Liver (tissue), 9 donors: ENCODE measurements around the gene ATG4C. TPM values are rescaled to one million over a fixed set of nuclear protein-coding genes. Genes with fewer than 3 reads are reported as not detected.

Source experiments
- DNase-seq: peaks from one replicate; pipeline ENCODE4 v3.0.0-alpha.2; 2017; ENCODE audit warnings: low spot score
- H3K27ac ChIP-seq, 2 donors: one replicate each; pipeline ENCODE4 v1.7.0; 2013; ENCODE audit warnings: inconsistent platforms in 2 of 2, low read length in 2 of 2, control low read depth in 1 of 2, low read depth in 1 of 2, mild to moderate bottlenecking in 1 of 2
- H3K27me3 ChIP-seq, 4 donors: one replicate each; pipeline versions ENCODE4 v1.6.1 to v1.7.0; 2013; ENCODE audit warnings: low read length in 3 of 4, inconsistent platforms in 1 of 4, mild to moderate bottlenecking in 1 of 4, moderate library complexity in 1 of 4; ENCODE audit not compliant: control insufficient read depth in 4 of 4, insufficient read depth in 4 of 4
- H3K36me3 ChIP-seq, 4 donors: one replicate each; pipeline versions ENCODE4 v1.6.1 to v1.7.0; 2013; ENCODE audit warnings: low read length in 3 of 4, mild to moderate bottlenecking in 3 of 4, low read depth in 1 of 4, moderate library complexity in 1 of 4; ENCODE audit not compliant: control insufficient read depth in 4 of 4, insufficient read depth in 3 of 4
- H3K4me1 ChIP-seq, 4 donors: one replicate each; pipeline versions ENCODE4 v1.6.1 to v1.7.0; 2013; ENCODE audit warnings: low read length in 3 of 4, mild to moderate bottlenecking in 3 of 4, moderate library complexity in 1 of 4; ENCODE audit not compliant: control insufficient read depth in 4 of 4, insufficient read depth in 4 of 4
- H3K4me3 ChIP-seq, 3 donors: one replicate each; pipeline versions ENCODE4 v1.6.1 to v1.7.0; 2013; ENCODE audit warnings: low read length in 3 of 3, control low read depth in 1 of 3, low read depth in 1 of 3, mild to moderate bottlenecking in 1 of 3
- H3K9ac ChIP-seq, 2 donors: one replicate each; pipeline ENCODE4 v1.7.0; 2013; ENCODE audit warnings: low read length in 2 of 2, mild to moderate bottlenecking in 2 of 2, moderate library complexity in 2 of 2, control low read depth in 1 of 2, low read depth in 1 of 2
- H3K9me3 ChIP-seq, 4 donors: one replicate each; pipeline versions ENCODE4 v1.6.1 to v1.7.0; 2013; ENCODE audit warnings: low read length in 3 of 4; ENCODE audit not compliant: control insufficient read depth in 4 of 4
- EGR1 ChIP-seq, 2 donors: IDR thresholded peaks; 2 replicates each; pipeline ENCODE4 v1.6.1; 2016 to 2018; ENCODE audit warnings: antibody characterized with exemption in 2 of 2, low read depth in 2 of 2
- FOXA1 ChIP-seq: IDR thresholded peaks from 2 replicates; pipeline ENCODE4 v1.6.1; 2016; ENCODE audit warnings: antibody characterized with exemption
- FOXA2 ChIP-seq: IDR thresholded peaks from 2 replicates; pipeline ENCODE4 v1.6.1; 2016; ENCODE audit warnings: antibody characterized with exemption
- GABPA ChIP-seq, 2 donors: IDR thresholded peaks in 1 of 2; conservative IDR thresholded peaks in 1 of 2; 2 replicates each; pipeline ENCODE4 v1.6.1; 2016; ENCODE audit warnings: antibody characterized with exemption in 2 of 2, mild to moderate bottlenecking in 1 of 2, moderate library complexity in 1 of 2
- HNF4A ChIP-seq, 2 donors: conservative IDR thresholded peaks; 2 replicates each; pipeline ENCODE4 v1.6.1; 2016; ENCODE audit warnings: antibody characterized with exemption in 2 of 2, mild to moderate bottlenecking in 2 of 2
- HNF4G ChIP-seq: IDR thresholded peaks from 2 replicates; pipeline ENCODE4 v1.6.1; 2016; ENCODE audit warnings: antibody characterized with exemption
- JUND ChIP-seq, 2 donors: IDR thresholded peaks; 2 replicates each; pipeline ENCODE4 v1.6.1; 2016; ENCODE audit warnings: antibody characterized with exemption in 2 of 2
- NR2F2 ChIP-seq: IDR thresholded peaks from 2 replicates; pipeline ENCODE4 v1.6.1; 2016; ENCODE audit warnings: antibody characterized with exemption
- RXRA ChIP-seq, 2 donors: IDR thresholded peaks; 2 replicates each; pipeline ENCODE4 v1.6.1; 2017 to 2018; ENCODE audit warnings: antibody characterized with exemption in 2 of 2, mild to moderate bottlenecking in 1 of 2
- SP1 ChIP-seq: IDR thresholded peaks from 2 replicates; pipeline ENCODE4 v1.6.1; 2018; ENCODE audit warnings: antibody characterized with exemption, mild to moderate bottlenecking
- TAF1 ChIP-seq: conservative IDR thresholded peaks from 2 replicates; pipeline ENCODE4 v1.6.1; 2016; ENCODE audit warnings: antibody characterized with exemption, mild to moderate bottlenecking
- YY1 ChIP-seq: IDR thresholded peaks from 2 replicates; pipeline ENCODE4 v1.6.1; 2016; ENCODE audit warnings: antibody characterized with exemption, mild to moderate bottlenecking
- WGBS: extraction: QIAGEN DNeasy Blood & Tissue Kit; methylation state at CpG from one replicate; pipeline ENCODE4 v1.1.7; 2013; 5-methylcytosine and 5-hydroxymethylcytosine counted together
- polyA plus RNA-seq, 2 donors: library from polyadenylated mRNA; stranded (reverse) in 1 of 2; unstranded in 1 of 2; fragments of 200-250 nt in 1 of 2; fragments of >200 nt in 1 of 2; fragmentation: Nextera tagmentation in 1 of 2; extraction: Ambion mirVana in 1 of 2; gene quantifications; one replicate each; pipeline versions ENCODE4 v1.2.1 to v1.2.3, GENCODE V29; 2013 to 2015
- total RNA-seq, 2 donors: library from RNA; depleted of rRNA; stranded (reverse); fragments of >200 nt; gene quantifications; one replicate each; pipeline ENCODE4 v1.2.3, GENCODE V29; 2014
- TF ChIP-seq, protein P1 (sequence below): IDR thresholded peaks from 2 replicates; pipeline ENCODE4 v1.6.1; 2016; ENCODE audit warnings: antibody characterized with exemption, mild to moderate bottlenecking
- TF ChIP-seq, protein P2 (sequence below): IDR thresholded peaks from 2 replicates; pipeline ENCODE4 v1.6.1; 2016; ENCODE audit warnings: antibody characterized with exemption
- TF ChIP-seq, protein P3 (sequence below): fragments of 150-350 bp; IDR thresholded peaks from 2 replicates; pipeline ENCODE4 v1.5.1; 2017; ENCODE audit warnings: improper control_type of control experiment, low read depth, low read length; ENCODE audit not compliant: missing input control
- TF ChIP-seq, protein P4 (sequence below): IDR thresholded peaks from 2 replicates; pipeline ENCODE4 v1.6.1; 2016; ENCODE audit warnings: antibody characterized with exemption
- TF ChIP-seq, protein P5 (sequence below): IDR thresholded peaks from 2 replicates; pipeline ENCODE4 v1.6.1; 2016; ENCODE audit warnings: antibody characterized with exemption
- donor health status: healthy.
- donor health status: healthy.
- donor health status: healthy.
- donor health status: healthy.
- donor health status: healthy.

The ATG4C gene
- total and polyA plus RNA-seq, 4 donors, result 3.8 to 8.4 (median 5.2) TPM

DNA sequence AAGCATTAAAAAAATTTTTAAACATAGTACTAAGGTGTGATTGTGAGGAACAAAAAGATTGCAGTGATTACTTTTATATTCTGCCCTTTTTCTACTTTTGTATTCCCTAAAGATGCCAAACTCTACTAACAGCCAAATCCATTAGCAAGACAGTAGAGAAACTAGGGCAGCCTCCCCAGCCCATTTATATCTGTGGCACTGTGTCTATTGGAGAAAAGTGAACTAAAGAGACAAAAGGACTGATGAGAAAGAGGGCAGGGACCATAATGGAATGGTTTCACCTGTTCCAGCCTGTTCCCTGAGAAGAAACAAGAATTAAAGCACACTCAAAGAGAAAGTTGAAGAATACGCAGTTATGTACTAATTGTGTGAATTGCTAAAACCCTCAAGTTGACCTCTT is 56.6 kb downstream of the ATG4C start:
- Histone ChIP-seq H3K9me3 (no peaks in the 10 kb centered on the region), H3K9ac (no peak overlapping the region), H3K36me3 (peaks cover 0 to 2% (median 0%) of the 10 kb centered on the region in 4 donors), H3K4me3 (no peak overlapping the region), H3K4me1 (no peaks in the 10 kb centered on the region), H3K27ac (no peak overlapping the region), H3K27me3 (no peaks in the 10 kb centered on the region)
- no peak for TF ChIP-seq HNF4G
- TF ChIP-seq JUND (IDR thresholded peaks at IDR 0.05), result no peak
- no peak for TF ChIP-seq HNF4A (conservative IDR thresholded peaks at IDR 0.05)
- TF ChIP-seq, protein P1, sequence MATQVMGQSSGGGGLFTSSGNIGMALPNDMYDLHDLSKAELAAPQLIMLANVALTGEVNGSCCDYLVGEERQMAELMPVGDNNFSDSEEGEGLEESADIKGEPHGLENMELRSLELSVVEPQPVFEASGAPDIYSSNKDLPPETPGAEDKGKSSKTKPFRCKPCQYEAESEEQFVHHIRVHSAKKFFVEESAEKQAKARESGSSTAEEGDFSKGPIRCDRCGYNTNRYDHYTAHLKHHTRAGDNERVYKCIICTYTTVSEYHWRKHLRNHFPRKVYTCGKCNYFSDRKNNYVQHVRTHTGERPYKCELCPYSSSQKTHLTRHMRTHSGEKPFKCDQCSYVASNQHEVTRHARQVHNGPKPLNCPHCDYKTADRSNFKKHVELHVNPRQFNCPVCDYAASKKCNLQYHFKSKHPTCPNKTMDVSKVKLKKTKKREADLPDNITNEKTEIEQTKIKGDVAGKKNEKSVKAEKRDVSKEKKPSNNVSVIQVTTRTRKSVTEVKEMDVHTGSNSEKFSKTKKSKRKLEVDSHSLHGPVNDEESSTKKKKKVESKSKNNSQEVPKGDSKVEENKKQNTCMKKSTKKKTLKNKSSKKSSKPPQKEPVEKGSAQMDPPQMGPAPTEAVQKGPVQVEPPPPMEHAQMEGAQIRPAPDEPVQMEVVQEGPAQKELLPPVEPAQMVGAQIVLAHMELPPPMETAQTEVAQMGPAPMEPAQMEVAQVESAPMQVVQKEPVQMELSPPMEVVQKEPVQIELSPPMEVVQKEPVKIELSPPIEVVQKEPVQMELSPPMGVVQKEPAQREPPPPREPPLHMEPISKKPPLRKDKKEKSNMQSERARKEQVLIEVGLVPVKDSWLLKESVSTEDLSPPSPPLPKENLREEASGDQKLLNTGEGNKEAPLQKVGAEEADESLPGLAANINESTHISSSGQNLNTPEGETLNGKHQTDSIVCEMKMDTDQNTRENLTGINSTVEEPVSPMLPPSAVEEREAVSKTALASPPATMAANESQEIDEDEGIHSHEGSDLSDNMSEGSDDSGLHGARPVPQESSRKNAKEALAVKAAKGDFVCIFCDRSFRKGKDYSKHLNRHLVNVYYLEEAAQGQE, result no peak
- no peak for TF ChIP-seq FOXA2
- TF ChIP-seq TAF1, result no peak
- no peak for TF ChIP-seq RXRA (IDR thresholded peaks at IDR 0.05)
- TF ChIP-seq, protein P2, sequence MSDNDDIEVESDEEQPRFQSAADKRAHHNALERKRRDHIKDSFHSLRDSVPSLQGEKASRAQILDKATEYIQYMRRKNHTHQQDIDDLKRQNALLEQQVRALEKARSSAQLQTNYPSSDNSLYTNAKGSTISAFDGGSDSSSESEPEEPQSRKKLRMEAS, result no peak
- TF ChIP-seq GABPA (IDR thresholded peaks at IDR 0.05 in 1 of 2, conservative IDR thresholded peaks at IDR 0.05 in 1 of 2), result no peak
- TF ChIP-seq, protein P3, sequence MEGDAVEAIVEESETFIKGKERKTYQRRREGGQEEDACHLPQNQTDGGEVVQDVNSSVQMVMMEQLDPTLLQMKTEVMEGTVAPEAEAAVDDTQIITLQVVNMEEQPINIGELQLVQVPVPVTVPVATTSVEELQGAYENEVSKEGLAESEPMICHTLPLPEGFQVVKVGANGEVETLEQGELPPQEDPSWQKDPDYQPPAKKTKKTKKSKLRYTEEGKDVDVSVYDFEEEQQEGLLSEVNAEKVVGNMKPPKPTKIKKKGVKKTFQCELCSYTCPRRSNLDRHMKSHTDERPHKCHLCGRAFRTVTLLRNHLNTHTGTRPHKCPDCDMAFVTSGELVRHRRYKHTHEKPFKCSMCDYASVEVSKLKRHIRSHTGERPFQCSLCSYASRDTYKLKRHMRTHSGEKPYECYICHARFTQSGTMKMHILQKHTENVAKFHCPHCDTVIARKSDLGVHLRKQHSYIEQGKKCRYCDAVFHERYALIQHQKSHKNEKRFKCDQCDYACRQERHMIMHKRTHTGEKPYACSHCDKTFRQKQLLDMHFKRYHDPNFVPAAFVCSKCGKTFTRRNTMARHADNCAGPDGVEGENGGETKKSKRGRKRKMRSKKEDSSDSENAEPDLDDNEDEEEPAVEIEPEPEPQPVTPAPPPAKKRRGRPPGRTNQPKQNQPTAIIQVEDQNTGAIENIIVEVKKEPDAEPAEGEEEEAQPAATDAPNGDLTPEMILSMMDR, result no peak
- no peak for TF ChIP-seq SP1
- TF ChIP-seq FOXA1, result no peak
- TF ChIP-seq NR2F2, result no peak
- no peak for TF ChIP-seq YY1
- TF ChIP-seq, protein P4, sequence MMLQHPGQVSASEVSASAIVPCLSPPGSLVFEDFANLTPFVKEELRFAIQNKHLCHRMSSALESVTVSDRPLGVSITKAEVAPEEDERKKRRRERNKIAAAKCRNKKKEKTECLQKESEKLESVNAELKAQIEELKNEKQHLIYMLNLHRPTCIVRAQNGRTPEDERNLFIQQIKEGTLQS, result no peak
- TF ChIP-seq, protein P5, sequence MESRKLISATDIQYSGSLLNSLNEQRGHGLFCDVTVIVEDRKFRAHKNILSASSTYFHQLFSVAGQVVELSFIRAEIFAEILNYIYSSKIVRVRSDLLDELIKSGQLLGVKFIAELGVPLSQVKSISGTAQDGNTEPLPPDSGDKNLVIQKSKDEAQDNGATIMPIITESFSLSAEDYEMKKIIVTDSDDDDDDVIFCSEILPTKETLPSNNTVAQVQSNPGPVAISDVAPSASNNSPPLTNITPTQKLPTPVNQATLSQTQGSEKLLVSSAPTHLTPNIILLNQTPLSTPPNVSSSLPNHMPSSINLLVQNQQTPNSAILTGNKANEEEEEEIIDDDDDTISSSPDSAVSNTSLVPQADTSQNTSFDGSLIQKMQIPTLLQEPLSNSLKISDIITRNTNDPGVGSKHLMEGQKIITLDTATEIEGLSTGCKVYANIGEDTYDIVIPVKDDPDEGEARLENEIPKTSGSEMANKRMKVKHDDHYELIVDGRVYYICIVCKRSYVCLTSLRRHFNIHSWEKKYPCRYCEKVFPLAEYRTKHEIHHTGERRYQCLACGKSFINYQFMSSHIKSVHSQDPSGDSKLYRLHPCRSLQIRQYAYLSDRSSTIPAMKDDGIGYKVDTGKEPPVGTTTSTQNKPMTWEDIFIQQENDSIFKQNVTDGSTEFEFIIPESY, result no peak
- no peak for TF ChIP-seq EGR1 (IDR thresholded peaks at IDR 0.05; ENCODE audit: low read depth in 2 of 2)
- no peak for DNase-seq
- 79% methylated on average over 1 of the region's 1 CpG for WGBS
